Measurements from ENCODE around the gene RTCA.
"Not testable (repeated sequence)": the region's sequence is repeated elsewhere in the genome, so short reads cannot be mapped to it uniquely, and the experiment has no call there.

The RTCA gene

DNA sequence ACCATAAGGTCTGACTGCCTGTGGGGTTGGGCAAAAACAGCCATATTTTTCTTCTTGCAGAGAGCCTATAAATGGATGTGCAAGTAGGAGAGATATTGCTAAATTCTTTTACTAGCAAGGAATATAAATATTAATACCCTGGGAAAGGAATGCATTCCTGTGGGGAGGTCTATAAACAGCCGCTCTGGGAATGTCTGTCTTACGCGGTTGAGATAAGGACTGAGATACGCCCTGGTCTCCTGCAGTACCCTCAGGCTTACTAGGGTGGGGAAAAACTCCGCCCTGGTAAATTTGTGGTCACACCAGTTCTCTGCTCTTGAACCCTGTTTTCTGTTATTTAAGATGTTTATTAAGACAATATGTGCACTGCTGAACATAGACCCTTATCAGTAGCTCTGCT lies 1.9 kb upstream of the RTCA start:
- DNase-seq = not testable (repeated sequence)

DNA sequence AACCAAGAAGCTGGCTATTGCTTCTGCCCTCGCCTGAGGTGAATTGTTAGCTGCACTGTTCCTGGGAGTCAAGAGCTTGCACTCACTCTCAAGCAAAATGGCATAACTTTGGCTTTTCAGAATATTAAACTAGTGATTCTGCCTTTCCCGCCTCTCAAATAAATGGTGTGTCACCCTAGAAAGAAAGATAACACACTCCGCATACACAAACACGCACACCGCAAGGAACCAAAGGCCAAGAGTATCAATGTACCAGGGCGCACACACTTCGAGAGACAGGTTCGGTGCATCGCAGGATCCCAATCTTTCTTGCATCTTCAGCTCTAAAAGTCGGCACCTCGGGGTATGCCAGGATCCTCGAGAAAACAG lies 470 bp upstream of the RTCA start:
- no peak for DNase-seq

DNA sequence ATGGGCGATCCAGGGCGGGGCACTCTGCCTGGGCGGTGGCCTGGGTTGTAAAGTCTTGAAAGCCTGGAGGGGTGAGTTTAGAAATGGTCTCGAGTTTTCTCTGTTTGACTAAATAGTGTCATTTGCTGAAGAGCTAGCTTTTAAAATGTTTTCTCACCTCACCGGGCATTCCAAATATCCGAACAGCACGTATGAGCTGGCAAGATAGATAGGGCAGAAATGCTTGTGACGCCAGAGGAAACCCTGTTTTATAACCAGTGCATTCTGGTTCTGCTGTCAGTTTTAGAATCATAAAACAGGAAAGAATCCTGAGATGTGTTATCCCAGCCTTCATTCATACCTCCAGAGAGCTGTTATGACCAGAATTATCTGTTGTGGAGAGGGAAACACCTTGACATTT lies 725 bp downstream of the RTCA start:
- DNase-seq = no peak

DNA sequence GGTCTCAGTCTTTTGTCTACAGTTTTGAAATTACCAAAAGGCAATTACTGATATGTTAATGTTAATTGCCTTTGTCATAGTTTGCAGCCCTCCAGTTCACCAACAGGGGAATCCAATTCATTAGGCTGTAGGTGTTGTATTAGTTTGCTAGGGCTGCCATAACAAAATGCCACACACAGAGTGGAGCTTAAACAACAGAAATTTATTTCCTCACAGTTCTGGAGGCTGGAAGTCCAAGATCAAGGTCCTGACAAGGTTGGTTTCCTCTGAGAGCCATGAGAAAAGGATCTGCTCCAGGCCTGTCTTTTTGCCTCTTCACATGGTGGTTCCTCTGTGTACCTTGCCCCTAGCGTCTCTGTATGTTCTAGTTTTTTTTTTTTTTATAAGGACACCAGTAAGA lies 1.3 kb downstream of the RTCA start:
- no peak for DNase-seq

DNA sequence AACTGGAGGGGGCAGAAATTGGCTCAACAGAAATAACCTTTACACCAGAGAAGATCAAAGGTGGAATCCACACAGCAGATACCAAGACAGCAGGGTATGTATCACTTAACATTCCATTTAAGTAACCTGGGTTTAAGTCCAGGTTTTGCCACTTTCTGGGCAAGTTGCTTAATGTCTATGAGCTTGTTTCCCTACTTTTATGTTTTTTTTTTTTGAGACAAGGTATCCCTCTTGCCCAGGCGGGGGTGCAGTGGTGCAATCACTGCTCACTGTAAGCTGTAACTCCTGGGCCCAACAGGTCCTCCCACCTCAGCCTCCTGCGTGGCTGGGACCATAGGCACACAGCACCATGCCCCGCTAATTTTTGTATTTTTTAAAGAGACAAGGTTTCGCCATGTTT lies 2.2 kb downstream of the RTCA start:
- DNase-seq = no peak

DNA sequence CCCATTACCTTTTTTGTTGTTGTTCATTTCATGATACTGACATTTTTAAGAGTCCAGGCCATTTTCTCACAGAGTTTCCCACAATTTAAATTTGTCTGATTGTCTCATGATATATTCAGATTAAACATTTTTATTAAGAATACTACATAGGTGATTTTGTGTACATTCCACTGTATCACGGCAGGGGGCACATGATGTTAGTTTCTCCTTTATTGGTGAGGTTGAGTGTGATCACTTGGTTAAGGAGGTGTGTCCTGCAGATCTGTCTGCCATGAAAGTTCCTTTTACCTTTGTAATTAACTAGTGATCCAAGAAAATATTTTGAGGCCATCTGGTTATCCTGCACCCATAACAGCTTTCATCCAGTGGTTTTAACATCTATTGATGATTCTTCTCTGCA lies 11.8 kb downstream of the RTCA start:
- no peak for DNase-seq

DNA sequence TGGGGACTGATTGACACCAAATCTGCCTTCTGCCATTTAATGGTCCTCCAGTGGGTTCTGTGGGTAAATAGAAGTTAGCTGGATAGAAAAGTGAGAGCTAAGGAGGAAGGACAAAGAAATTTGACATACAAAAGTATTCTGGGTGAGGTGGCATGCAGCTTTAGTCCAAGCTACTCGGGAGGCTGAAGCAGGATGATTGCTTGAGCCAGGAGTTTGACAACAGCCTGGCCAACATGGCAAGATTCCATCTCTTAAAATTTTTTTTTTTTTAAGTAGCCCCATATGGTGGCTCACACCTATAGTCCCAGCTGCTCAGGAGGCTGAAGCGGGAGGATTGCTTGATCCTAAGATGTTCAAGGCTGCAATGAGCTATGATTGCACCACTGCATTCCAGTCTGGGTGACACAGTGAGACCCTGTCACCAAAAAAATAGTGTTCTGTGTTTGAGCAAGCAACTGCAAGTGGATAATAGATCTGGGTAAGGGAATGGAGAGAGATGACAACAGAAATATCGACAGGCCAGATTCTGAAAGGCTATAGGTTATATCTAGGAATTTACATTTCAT lies 13.4 kb downstream of the RTCA start:
- no peak for DNase-seq

DNA sequence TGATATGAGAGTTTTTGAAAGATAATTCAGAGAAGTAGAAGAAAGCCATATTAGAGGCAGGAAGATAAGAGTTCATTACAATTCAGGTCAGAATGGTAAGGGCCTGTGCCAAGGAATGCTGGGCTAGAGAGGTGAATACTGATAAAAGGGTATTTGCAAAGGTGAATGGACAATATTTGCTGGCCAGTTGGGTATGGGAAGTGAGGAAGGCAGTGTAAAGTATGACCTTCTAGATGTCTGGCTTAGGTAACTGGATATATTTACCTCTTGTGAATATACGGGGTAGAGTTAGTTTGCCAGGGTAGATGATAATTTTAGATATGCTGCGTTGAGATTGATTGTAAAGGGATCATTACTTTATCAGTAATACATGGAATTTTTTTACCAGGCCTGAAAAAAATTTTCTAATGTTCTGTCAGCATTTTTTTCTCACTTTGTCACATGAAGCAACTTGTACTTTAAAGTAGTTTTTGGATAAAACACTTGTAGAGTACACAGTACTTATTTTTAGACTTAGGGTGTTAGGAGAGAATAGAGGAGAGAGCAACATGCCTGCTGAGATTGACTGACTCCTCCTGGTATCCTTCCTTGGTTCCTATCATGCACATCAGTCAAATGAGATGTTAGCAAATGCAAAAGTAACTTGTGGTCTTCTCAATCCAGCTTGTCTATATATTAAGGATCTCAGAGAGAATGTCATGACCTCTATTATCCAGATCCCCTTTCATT lies 14.1 kb downstream of the RTCA start:
- DNase-seq = no peak

DNA sequence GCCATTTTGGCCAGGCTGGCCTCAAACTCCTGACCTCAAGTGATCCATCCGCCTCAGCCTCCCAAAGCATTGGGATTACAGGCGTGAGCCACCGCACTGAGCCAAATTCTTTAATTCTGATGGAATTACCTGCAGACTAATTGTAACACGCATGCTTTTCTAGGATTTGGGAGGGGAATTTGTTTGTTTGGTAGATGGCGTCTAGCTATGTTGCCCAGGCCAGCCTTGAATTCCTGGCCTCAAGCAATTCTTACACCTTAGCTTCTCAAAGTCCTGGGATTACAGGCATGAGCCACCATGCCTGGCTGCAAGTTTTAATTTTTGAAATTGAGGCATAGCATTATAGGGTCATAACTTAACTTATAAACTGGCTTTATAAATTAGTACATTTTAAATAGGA lies 18.6 kb downstream of the RTCA start:
- no peak for DNase-seq

DNA sequence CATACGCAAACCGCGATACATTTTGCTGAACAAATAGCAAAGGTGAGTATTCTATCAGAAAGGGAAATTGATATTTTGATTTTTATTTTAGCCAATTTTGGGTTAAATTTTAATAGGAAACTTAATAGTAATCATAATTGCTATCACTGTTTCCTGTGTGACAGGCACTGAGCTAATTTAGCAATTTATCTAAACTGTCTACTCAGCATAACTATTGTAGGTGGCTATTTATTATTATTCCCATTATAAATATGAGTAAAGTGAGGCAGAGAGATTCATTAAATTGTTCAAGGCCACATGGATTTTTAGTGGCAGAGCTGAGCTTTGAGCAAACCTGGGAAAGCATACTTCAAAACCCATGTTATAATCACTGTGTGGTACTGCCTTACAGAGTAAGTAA lies 21.1 kb downstream of the RTCA start:
- DNase-seq = no peak

DNA sequence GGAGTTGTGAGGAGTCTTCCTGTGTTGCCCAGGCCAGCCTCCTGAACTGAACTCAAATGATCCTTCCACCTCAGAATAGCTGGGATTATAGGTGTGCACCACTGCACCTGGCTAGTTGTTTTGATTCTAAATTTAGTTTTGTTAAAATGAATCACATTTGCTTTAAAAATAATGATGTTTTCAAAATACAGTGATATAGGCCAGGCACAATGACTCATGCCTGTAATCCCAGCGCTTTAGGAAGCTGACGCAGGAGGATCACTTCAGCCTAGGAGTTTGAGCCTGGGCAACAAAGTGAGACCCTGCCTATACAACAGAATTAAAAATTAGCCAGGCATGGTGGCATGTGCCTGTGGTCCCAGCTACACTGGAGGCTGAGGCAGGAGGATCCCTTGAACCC lies 24.3 kb downstream of the RTCA start:
- no peak for DNase-seq

DNA sequence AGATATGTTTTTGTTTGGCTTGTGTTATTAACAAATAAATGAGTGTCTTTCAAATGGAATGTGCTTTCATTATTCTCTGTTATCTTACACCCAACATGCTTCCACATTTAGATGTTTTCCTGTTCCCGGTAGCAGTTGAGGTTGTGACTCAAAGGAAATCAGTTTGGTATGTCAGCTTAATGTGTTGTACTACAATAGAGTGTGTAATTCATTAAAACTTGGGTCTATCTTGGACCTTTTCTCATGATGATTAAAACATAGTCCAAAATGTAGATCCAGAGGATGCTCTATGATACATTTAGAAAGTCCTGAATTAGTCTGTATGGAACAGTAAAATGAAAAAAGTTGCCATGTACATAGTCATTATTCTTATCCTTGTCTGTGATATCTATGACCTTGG lies 26.7 kb downstream of the RTCA start:
- no peak for DNase-seq

DNA sequence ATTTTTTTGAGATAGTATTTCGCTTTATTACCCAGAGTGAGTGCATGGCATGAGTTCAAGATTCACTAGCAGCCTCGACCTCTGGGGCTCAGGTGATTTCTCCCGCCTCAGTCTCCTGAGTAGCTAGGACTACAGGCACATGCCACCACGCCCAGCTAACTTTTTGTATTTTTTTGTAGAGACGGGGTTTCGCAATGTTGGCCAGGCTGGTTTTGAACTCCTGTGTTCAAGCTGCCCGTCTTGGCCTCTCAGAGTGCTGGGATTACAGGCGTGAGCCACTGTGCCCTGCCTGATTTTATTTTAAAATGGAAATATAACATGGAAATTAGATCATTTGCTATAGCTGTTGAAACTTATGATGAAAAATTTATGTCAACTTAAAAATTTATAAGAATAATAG lies 30.1 kb downstream of the RTCA start:
- no peak for DNase-seq

DNA sequence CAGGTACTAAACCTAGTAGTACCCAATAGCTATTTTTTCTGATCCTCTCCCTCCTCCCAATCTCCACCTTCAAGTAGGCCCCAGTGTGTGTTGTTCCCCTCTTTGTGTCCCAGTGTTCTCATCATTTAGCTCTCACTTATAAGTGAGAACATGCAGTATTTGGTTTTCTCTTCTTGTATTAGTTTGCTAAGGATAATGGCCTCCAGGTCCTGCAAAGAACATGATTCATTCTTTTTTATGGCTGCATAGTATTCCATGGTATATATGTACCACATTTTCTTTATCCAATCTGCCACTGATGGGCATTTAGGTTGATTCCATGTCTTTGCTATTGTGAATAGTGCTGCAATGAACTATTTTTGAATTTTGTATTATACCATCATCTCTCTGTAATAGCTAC lies 31.0 kb downstream of the RTCA start:
- not testable (repeated sequence) for DNase-seq

DNA sequence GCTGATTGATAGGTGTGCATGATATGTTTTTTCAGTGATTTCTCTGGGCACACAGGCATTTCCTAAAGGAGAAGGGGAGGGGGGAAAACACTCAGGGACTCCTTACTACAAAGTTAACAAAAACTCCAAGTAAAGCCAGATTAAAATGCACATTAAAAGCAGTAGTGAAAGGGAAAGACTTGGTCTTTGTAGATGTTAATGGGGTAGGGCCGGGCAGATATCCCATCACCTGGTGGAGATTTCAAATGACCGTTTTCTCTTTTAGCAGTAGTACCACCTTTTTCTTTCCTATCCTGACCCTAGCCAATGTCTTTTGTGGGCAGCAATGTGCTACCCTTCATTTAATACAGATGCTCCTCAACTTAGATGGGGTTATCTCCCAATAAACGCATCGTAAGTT lies 32.5 kb downstream of the RTCA start:
- DNase-seq = no peak

DNA sequence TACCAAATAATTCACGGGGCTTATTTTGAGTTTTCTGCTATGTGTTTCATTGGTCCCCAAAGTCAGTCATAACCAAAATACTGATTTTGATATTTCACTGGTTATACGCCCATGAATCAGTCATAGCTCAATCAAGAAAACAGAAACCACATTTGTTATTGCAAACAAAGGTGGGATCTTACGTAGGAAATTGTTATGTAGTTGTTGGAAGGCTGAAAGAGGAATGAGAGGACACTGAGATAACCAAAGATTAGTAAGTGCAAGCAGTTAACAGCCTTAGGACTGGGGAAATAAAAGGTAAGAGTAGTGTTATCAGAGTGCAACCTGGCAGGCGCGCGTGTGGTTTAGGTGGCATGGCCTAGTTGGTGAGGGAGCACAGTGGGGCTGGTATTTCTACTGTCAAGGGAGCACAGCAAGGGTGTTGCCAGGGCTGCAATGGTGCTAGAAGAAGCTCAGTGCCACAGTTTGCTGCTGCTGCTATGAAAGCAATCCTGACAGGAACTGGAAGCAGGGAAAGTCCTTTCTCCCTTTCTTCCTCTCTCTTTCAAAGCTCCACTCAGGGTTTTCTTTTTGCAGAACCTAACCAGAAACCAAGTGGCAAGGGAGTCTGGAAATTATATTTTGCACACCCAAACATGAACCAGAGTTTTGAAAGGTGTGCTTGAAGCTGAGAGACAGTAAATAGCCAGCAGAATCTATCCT lies 33.7 kb downstream of the RTCA start:
- DNase-seq = no peak

DNA sequence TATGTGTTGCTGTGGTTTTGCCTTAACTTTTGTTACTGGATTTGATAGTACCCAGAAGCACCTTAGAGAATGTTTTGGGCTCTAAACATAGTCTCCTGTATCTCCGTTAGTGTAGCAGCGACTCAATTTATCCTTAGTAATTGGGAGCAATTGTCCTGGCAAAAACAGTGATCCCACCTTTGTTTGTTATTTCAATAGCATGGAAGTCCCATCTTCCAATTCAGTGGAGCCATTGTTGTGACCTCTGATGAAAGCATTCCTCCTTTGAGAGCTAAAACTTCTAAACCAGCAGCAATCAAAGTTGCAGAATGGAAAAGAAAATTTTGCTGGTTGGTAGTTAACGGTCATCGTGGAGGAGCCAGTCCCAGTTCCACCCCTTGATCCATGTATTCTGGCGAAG lies 34.7 kb downstream of the RTCA start:
- no peak for DNase-seq

DNA sequence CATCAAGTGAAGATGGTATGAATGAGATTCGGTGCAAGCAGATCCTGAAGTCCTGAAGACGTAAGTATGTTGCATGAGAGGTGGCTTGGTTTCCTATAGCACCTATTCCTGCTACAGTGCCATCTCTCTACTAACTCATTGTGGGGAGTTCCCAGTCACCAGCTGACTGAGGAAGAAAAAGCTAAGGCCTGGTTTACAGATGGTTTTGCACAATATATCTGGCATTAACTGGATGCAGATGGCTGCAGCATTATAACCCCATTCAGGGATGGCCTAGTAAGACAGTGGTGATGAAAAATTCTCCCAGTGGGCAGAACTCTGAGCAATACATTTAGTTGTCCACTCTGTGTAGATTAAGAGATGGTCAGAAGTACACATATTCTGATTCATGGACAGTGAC lies 36.7 kb downstream of the RTCA start:
- no peak for DNase-seq

DNA sequence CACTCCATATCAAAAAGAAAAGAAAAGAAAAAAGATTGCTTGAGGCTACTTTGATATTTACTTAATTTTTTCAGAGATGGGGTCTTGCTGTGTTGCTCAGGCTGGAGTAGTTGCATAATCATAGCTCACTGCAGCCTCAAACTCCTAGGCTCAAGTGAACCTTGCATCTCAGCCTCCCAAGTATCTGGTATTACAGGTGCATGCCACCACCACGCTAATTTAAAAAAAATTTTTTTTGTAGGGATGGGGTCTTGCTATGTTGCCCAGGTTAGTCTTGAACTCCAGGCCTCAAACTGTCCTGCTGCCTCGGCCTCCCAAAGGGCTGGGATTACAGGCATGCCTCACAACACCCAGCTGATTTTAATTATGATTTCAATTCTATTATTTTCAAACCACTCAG lies 38.2 kb downstream of the RTCA start:
- DNase-seq = no peak

DNA sequence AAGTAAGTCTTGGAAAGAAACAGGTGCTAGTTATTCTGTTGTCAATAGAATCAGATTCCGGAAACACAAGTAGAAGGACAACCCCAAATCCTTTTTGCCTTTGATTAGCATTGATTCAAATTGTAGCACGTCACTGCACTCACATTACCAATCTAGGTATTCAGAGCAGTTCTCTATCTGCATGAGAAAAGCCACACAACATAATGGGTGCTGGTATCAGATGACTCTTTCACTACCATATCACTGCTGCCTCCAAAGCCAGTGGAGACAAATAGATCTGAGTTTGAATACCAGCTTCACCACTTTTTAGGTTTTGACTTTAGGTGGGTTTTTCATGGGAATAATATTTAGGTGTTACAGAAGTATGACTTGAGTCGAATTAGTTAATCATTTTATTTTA lies 38.9 kb downstream of the RTCA start:
- DNase-seq = no peak

DNA sequence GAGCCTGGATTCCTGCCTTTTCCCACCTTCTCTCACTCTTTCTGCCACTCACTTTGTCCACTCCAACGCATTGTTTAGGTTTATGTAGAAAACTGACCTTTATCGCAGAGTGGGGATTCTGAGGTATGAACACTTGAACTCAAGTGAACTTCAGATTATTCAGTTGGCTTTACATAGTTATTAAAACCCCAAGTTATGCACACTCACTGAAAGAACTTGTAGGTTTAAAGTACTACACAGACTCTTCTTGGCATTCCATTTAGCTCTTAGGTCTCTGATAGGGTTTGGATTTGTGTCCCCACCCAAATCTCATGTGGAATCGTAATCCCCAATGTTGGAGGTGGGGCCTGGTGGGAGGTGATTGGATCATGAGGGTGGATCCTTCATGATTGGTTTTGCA lies 39.9 kb downstream of the RTCA start:
- DNase-seq = no peak

DNA sequence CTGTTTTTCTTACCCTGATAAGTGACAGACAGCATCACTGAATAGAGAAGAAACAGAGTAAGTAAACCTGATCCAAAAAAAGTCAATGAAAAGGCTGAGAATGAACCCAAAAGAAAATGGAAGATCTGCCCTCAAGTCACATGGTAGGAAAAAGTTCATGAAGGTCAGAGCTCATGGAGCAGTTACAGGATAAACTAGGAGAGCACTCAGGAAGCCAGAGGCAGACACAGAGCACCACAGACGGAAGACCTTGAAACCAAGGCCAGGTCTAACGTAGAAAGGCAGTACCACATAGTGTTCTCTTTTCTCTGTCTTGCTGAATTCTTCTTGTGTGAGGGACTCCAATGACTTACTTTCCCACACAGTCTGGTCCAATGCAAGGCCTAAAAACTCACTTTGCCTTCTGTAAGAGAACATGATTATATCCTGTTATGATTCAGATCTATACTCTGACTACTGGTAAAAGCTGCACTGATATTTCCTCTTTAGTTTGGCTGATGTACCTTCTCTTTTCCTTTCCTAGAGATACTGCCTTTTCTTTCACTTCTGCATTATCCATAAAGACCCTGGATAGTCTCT lies 40.8 kb downstream of the RTCA start:
- no peak for DNase-seq

DNA sequence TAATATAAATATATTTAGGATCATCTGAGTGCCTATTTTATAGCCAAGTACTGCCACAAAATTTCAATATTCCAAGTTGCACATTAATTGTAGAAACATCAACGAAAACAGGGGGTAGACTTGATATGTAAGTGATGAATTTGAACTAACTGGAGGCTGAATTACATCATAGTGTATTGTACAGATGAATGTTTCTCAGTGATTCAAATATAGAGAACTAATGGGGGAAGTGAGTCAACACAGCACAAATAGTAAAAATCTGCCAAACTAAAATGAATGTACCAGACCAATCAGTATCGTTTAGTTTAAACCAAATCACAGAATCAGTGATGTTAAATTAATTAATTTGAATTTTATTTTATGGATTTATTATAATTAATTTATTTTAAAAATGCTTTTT lies 42.8 kb downstream of the RTCA start:
- DNase-seq = no peak

DNA sequence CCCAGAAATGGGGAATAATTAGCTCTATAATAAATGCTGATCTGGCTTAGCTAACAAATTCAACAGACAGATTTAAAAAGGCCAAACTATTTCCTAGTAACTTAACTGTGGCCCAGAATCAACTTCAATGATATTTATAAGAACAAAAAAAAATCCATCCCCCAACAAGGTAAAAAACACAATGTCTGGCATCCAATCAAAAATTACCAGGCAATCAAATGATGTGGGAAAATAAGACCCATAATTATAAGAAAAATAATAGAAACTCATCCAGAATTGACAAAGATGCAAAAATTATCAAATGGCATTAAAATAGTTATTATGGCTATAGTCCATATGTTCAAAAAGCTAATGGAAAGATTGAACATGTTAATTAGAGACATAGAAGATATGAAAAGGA lies 43.8 kb downstream of the RTCA start:
- DNase-seq = no peak

All from amniotic stem cell (primary cell).